Amniotic epithelial cell (primary cell): Measurements from ENCODE around the gene ZNF485.
A peak's percentile ranks its signal among the peaks of the same experiment; 100 is the strongest.
"Not testable (repeated sequence)": the region's sequence is repeated elsewhere in the genome, so short reads cannot be mapped to it uniquely, and the experiment has no call there.

ENCODE experiments used
- DNase-seq: peaks from one replicate; pipeline ENCODE4 v3.0.0-alpha.2; 2010; ENCODE audit warnings: low read depth

ZNF485 gene

DNA sequence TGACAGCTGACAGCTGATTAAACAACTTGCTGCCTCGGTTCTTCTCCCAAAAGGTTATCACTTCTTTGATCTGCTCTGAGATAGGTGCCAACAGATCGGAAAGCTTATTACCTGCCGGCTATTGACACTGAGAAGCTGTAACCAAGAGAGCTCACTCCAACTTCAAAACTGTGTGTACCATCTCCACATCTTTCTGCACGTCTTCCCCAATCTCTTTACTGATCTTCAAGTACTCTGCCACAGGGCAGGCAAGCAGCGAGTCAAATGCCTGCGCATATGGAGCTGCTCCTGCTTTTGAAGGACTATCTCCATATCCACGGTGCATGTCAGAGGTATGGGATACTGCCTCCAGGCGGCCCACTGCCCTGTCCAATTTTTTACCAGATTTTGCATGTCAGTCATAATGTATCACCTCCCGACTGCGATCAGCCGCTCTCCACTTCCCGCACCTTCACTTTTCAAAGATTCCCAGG, 352 bp upstream of the ZNF485 start:
- DNase-seq = no peak

GRCh38 chr10:43607199-43607573, 948 bp downstream of the ZNF485 start:
- no peak for DNase-seq

DNA sequence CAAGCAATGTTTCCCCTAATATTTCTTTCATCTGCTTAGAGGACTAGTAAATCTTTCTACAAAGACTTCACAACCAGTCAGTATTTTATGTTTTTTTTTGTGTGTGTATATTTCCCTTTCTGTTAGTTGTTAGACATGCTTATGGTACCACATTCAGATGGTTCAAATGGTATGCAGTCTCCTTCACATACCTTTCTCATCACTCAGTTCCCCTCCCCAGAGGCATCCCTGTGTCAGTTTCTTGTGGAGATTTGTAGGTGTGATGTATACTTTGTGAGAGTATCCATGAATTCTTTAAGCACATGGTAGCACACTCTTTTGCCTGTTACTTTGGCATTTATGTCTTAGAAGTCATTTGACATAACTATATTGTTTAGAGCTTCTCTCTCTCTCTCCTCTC, 4.4 kb downstream of the ZNF485 start:
- peak; percentile 64 for DNase-seq

DNA sequence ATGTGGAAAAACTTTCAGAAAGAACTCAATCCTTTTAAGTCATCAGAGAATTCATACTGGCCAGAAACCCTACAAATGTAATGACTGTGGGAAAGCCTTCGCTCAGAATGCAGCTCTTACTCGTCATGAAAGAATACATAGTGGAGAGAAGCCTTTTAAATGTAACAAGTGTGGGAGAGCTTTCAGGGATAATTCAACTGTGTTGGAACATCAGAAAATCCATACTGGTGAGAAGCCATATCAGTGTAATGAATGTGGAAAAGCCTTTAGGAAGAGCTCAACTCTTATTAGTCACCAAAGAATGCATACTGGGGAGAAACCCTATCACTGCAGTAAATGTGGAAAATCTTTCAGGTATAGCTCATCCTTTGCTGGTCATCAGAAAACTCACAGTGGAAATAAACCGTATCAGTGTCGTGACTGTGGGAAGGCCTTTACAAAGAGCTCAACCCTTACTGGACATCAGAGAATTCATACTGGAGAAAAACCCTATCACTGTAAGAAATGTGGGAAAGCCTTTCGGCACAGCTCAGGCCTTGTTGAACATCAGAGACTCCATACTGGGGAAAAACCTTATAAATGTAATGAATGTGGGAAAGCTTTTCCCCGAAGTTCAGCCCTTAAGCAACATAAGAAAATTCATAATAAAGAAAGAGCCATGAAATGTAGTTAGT, 10.6 kb downstream of the ZNF485 start:
- no peak for DNase-seq

DNA sequence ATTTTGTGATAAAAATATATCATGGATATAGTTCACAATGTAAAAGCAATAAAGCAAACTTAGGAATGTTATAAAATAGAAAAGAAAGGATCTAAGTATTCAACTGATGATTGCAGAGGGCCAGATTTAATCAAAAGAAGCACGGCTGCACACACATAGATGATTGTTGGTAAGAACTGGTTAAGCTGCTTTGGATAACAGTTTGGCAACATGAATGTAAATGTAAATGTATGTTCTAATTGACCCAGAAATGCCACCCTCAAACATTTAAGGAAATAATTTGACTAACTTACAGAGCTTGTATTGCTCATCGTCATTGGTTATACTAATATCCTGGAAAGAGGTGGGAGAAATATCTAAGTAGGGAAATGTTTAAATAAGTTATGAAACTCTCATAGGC, 13.1 kb downstream of the ZNF485 start:
- no peak for DNase-seq

GRCh38 chr10:43622038-43622437, 15.8 kb downstream of the ZNF485 start:
- no peak for DNase-seq

- DNase-seq = peak; percentile 27
Observed at GRCh38 chr10:43623351-43623750, 17.1 kb downstream of the ZNF485 start.

DNA sequence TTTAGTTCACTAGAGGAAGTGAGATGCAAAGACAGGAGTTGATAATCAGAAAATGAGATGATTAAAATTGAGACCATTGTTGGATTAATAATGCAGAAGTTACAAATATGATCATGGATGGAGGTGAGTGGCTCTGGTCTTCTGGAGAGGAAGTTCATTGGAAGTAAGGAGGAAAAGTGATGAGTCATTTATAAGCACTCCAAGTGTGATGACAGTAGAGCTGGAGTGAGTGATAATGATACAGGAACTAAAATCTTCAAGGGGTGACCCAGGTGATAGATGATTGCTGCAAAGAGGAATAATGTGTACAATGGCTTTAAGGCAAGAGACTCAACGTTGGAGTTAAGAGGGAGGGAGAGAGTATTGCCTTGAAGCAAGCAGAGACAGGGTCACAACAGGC, 21.7 kb downstream of the ZNF485 start:
- DNase-seq = no peak

DNA sequence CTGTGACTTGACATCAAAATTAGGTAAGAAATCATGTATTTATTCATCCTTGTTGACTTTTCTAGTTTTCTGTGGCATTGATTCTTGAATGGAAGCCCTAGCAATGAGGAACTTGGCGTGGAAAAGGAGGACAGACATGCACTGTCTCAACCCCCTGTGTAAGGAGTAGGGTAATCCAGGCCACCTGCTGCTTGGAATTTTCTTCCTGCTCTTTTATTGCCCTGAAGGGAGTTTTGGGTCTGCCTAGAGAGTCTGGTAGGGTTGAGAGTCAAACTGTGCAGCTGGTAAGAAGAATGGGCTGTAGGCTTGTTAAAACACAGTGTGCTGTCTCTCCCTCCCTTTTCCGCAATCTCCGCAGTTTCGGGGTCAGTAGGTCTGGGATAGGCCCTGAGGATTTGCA, 22.7 kb downstream of the ZNF485 start:
- DNase-seq = no peak

- not testable (repeated sequence) for DNase-seq
Observed at GRCh38 chr10:43635816-43636215, 29.6 kb downstream of the ZNF485 start.

DNA sequence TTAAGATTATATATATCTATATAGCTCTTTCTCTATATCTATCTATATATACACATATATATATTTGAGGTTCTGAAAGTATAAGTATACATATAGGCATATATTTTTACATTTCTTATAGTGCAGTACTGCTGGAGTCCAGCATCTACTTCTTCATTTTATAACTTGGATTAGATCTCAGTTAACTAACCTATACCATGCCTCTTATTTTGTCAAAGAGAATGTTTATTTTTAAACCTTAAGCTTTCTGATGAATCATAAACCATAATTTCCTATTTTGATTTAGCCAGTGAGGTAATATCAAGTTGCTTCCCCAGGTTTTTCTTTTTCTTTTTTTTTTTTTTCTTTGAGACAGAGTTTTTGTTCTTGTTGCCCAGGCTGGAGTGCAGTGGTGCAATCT, 34.4 kb downstream of the ZNF485 start:
- no peak for DNase-seq

- DNase-seq = peak; percentile 64
Observed at GRCh38 chr10:43644252-43644651, 38.0 kb downstream of the ZNF485 start.

DNA sequence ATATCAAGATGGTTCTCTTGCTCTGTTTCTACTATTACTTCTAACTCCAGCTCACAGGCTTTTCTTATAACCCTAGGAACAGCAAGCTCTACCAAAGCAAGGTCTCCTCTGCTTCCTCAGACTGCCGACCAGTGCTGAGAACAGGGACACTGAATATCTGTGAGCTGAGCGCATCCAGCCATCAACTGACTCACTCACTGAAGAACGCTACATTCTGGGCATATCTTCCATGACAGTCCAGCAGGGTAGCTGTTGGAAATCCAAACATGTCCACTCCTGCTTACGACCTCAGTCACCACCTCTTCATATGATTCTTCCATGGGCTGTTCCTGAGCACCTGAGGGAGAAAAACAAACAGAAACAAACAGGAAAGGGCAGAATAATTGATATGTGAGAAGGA, 39.6 kb downstream of the ZNF485 start:
- DNase-seq = no peak

DNA sequence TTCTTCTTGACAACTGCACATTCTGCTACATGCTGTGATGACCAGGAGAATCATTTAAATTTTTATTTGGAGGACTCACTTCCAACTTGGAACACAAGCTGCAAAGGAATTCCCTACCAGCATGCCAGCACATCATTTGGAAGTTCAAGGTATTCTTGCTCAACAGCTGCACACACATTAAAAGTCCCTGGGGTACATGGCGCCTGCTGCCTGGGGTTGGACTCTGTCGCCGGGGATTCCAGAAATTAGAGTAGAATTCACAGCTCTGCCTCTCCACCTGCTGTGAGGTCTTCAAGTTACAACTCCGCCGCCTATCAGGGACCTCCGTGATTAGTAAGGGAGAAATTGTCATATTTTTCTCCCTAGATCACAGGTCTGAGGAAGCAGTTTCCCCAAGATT, 41.3 kb downstream of the ZNF485 start:
- no peak for DNase-seq

GRCh38 chr10:43648095-43648397, 41.8 kb downstream of the ZNF485 start:
- DNase-seq = no peak

DNA sequence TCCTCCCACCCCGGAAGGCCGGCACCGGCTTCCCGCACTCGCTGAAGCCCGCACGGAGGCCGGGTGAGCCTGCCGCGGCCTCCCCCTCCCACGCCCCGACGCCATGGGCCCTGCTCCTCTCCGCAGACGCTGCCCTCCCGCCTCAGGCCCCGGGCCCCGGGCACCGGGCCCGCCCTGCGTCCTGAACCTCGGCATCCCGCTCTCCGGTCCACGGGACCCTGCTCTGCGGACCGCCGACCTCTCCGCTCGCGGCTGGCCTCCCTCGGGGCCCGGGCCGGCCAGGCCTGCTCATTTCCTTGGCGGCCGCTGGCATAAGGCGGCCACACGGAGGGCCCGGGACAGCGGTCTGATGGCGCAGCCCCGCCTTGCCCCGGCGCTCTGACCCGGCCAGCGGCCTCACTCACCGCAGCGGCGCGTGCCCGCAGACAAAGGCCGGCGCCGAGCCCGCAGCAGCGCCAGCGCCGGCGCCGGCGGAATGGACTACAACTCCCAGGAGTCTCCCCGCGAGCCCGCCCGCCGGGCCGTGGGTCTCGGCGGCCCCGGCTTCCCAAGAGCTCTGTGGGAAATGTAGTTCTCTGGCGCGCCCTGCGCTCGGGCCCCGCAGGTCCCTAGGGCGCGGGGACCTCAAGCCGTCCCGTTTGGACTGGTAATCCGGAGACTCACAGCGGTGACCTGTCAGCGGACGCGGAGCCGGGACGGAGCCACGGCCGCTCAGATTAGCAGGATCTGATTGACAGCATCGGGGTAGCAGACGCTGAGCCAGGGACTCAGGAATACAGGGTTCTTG, 42.4 kb downstream of the ZNF485 start, which contains the start of gene ZNF32:
TSS of gene ZNF32 (minus strand) at position 484 of the 787 bp plus-strand sequence. CDS start 2,748 bp downstream, outside the sequence.
- DNase-seq = peak; percentile 79

GRCh38 chr10:43649185-43649523, 42.9 kb downstream of the ZNF485 start:
- peak; percentile 32 for DNase-seq

DNA sequence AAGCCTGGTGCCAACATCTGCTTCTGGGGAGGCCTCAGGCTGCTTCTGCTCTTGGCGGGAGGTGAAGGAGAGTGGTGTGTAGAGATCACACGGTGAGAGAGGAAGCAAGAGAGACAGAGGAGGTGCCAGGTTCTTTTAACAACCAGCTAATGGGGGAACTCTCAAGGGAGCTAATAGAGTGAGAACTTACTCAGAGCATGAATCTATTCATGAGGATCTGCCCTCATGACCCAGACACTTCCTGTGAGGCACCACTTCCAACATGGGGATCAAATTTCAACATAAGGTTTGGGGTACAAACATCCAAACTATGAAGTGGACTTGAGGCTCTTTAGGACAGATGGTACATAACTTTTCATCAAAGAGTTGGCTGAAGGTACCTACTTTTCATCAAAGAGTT, 47.5 kb downstream of the ZNF485 start:
- no peak for DNase-seq

GRCh38 chr10:43655311-43655710, 49.1 kb downstream of the ZNF485 start:
- DNase-seq = no peak

DNA sequence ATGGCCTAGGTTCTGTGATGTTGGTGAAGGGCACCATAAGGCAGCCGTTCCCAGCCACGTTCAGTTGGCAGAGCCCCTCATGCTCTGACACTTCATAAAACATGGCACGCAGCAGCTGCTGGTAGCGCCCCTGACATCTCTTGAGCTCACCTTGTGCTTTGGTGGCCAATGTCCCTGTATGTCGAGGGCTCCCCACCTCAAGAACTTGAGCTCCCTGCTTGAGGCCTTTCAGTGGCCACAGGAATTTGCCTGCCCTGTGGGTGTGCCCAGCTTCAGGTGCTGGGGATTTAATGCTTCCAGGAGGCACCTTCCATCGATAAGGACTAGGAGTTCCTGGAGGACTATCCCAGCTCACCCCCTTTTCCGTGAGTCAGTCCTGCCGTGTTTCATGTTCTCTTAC, 52.0 kb downstream of the ZNF485 start:
- DNase-seq = no peak

DNA sequence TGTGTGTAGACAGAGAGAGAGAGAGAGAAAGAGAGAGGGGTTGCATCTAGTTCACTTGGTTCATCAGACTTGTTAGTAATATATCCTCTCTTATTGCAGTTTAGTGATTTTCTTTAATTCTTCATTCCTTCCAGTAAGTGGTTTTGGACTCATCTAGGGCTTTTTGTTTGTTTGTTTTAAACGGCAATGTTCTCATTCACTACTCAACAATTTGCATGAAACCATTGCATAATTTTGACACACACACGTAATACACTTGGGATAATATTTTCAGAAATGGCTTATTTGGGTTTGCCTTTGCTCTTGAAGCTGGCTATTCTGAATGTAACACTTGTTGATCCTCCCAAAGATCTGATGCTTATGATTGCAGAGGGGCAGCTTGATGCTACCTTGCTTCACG, 58.8 kb downstream of the ZNF485 start:
- no peak for DNase-seq

- no peak for DNase-seq
Observed at GRCh38 chr10:43666552-43666951, 60.3 kb downstream of the ZNF485 start.

- no peak for DNase-seq
Observed at GRCh38 chr10:43667317-43667731, 61.1 kb downstream of the ZNF485 start.
